Measurements from ENCODE around the gene COL23A1. TPM values are rescaled to one million over a fixed set of nuclear protein-coding genes. Genes with fewer than 3 reads are reported as not detected.
"Not testable (repeated sequence)": the region's sequence is repeated elsewhere in the genome, so short reads cannot be mapped to it uniquely, and the experiment has no call there.

COL23A1 gene
- total RNA-seq, 1 donor from 2014 or later = 16.5 TPM

DNA sequence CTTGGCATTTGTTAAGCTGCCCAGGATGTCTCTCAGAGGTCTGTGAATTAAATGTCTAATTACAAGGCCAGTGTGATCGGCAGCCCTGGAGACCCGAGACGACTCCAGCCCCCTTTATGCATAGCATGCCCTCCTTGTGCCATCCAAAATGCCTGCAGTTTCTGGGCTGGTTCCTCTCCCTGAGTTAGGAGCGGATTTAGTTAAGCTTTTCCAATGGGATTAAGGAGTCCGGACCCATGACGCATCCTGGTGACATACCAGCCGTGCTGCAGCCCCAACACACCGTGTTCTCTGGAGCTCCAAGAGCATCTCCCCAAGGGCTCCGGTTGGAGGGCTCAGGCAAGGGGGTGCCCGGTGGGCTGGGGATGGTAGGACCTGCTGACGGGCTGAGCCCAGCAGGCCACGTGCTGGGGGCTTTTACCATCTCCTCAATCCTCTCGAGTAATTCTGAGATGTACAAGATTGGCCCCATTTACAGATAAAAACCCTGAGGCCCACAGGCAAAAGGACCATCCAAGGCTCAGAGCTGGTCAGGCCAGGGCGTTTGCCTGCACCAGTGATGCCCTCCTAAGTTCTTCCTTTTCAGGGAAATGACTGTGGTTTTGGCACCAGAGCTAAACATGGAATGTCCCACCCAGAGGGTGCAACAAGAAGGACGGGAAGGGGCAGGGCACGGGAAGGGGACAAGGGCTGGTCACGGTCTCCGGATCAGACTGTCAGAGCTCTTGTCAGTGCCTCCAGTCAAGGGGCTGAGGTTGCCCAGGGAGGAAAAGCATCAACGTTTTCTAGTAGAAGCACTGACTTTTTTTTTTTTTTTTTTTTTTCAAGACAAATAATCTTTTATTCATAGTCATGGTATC lies 275.0 kb downstream of the COL23A1 start:
- intact Hi-C loops (cut with DNase I) = no loop called here
- no peak for DNase-seq (ENCODE audit: low spot score)

DNA sequence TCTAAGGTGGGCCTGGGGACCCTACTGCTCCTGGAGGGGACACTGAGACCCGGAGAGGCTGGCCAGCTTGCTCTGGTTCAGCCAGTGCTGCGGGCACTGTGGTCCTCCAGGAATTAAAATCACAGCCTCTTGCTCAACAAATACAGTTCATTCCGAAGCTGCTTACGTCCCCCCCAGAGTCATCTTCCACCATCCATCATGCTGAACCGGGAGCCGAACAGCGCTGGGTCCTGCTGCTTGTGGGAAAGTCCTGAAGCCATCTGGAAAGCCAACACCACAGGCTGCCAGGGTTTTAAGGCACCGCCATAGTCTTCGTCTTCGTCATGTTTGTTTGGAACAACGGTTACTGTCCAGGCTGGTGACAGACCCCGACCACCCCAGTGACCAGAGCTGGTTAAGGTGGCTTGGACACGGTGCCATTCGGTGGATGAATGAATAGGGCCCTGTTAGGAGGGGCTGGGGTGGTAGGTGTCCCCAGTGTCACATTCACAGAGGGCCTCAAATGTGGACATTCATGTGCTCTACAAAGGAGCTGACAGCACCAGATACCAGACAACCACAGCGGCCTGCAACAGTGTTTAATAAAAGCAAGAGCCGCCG lies 276.0 kb downstream of the COL23A1 start:
- DNase-seq (ENCODE audit: low spot score) = no peak
- intact Hi-C loops (cut with DNase I) = no loop called here

DNA sequence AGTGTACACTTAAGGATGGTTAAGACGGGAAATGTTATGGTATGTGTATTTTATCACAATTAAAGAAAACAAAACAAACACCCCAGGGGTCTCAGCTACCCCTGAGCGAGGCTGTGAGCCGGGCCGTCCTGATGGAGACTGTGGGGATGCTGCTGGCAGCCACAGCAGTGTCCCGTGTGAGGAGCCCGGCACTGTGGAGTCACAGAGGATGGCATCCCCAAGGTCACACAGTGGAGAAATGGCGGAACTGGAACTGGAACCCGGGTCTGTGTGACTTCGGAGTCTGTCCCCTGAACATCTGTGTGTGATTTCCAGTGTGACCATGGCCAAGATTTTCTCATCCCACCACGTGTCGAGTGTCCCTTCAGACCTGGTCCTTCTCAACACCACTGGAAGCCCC lies 276.9 kb downstream of the COL23A1 start:
- intact Hi-C loops (cut with DNase I) = no loop called here
- DNase-seq (ENCODE audit: low spot score) = no peak

DNA sequence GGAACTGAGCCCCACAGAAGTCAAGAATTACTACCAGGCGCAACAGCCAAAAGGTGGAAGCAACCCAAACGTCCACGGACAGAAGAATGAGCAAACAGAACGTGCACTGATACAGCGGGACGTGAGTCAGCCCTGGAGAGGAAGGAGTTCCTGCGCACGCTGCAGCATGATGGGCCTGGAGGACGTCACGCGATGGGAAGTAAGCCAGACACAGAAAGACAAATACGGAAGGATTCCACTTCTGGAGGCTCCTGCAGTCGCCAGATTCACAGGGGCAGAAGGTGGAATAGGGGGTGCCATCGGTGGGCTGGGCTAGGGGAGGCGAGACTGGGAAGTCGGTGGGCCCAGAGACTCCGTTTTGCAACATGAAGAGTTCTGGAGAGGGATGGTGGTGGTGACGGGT lies 277.3 kb downstream of the COL23A1 start:
- intact Hi-C loops (cut with DNase I) = no loop called here

DNA sequence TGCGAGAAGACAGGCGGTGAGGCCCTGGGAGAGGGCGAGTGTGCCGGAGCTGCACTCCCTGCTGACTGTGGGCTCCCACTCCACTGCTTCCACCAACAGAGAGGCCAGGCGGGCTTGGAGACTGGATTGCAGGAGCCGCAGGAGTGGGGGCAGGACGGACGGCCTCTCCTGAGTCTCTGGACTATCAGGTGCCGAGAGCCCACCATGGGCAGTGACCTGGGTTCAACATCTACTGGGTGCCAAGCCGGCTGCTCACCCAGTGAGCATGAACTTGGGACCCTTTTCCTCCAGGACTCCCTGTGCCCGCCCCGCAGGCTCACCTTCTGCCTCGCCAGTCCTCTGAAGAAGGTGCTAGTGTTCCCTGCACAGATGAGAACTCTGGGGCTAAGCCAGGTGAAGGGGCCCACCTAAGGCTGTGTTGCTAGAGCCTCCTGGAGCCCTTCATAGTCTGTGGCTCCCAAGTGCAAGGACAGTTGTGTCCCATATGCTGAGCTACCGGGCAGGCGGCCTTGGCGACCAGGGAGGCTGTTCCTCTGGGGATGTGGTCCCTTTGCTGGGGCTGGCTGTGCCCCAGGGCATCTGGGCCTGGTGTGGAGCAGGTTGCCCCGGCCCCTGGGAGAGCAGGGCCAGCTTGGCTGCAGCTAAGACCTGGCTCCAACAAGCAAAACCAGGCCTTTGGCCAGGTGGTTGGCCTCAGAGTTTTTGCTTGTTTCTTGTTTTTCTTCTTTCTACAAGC lies 279.9 kb downstream of the COL23A1 start:
- intact Hi-C loops (cut with DNase I) = no loop called here
- DNase-seq (ENCODE audit: low spot score) = no peak

More for the DNA sequence above, 277.3 kb downstream of the COL23A1 start:
- DNase-seq (ENCODE audit: low spot score) = no peak

DNA sequence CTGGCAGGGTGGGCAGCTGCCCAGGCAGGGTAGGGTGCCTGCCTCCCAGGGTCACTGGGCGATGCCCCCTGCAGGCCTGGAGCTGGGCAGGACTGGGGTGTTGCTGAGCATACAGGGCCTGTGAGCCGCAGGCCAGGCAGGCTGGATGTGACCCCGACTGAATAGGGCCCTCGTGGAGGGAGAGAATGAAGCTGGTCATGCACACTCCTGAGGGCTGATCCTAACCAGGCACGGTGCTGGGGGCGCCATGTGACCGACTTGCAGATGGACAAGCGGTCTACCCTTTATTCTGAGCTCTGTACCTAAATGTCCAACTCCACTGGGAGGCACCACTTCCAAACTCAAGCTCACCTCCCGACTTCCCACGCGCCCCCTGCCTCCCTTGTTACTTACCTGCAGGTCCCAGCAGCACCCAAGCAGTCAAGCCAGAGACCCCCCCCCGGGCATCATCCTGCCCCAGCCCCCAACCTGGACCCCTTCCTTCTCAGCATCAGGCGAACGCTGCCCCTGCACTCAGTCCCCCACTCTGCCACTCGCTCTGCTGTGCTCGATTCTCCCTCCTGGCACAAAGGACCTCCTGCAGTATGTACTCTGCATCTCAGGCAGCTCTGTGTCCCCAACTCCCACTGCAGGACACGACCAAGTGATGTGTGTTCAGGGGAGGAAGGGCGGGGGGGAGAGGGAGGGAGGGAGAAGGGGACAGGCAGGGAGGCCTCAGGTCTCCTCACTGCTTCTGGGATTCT lies 280.8 kb downstream of the COL23A1 start:
- intact Hi-C loops (cut with DNase I) = no loop called here
- no peak for DNase-seq (ENCODE audit: low spot score)

DNA sequence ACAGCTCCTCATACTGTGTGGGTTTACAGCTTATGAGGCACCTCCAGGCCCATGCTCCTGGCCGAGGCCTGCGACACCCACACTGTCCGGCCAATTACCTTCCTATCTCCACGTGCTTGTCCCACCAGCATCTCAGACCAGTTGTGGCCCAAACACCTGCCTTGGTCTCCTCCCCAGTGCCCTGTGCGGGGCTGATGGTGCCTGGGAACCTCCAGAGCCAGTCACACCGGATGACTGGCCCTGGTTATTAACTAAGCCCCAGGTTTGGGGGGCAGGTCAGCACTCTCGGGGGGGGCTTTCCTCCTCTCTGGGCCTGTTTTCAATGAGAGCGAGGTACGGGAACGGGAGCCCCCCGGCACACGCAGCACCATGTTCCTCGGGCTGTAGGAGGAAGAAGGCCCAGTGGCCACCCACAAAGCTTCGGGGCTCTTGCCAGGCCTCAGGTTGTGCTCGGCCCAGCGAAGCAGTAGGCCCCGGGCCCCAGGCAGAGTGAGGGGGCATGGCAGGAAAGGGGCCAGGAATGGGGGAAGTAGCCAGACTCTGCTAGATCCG lies 281.6 kb downstream of the COL23A1 start:
- intact Hi-C loops (cut with DNase I) = no loop called here
- no peak for DNase-seq (ENCODE audit: low spot score)

DNA sequence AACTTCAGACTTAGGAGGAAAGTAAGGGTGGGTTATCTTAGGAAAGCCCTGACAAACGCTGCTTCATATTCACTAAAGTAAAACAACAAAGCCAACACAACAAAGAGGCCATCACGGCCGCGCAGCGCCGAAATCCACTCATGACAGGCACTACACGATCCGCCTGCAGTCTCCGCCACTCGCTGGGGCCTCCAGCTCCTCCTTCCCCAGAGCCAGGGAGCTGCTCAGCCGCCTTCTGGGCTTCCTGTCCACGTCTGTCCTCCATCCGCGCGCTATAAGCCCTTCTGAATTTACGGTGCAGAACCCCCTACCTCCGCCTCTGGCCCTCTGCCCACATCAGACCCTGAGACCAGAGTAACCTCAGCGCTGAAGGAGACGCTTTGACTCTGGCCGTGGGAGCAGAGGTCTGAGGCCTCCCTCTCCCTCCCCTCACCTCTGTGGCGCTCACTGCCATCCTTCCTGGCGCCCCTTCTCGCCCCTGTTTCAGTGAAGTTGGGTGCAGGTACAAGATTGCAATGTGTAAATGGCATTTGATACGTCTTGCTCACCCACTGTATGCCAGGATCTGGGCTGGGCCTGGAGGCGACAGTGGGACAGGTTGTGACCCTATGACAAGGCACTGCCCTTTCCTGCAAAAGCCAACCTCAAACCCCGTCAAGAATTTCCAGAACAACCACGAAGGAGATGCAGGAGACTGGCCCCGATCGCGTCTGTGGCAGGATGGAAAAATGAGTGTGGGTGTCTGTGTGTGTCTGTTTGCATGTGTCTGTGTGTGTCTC lies 282.7 kb downstream of the COL23A1 start:
- intact Hi-C loops (cut with DNase I) = no loop called here
- no peak for DNase-seq (ENCODE audit: low spot score)

DNA sequence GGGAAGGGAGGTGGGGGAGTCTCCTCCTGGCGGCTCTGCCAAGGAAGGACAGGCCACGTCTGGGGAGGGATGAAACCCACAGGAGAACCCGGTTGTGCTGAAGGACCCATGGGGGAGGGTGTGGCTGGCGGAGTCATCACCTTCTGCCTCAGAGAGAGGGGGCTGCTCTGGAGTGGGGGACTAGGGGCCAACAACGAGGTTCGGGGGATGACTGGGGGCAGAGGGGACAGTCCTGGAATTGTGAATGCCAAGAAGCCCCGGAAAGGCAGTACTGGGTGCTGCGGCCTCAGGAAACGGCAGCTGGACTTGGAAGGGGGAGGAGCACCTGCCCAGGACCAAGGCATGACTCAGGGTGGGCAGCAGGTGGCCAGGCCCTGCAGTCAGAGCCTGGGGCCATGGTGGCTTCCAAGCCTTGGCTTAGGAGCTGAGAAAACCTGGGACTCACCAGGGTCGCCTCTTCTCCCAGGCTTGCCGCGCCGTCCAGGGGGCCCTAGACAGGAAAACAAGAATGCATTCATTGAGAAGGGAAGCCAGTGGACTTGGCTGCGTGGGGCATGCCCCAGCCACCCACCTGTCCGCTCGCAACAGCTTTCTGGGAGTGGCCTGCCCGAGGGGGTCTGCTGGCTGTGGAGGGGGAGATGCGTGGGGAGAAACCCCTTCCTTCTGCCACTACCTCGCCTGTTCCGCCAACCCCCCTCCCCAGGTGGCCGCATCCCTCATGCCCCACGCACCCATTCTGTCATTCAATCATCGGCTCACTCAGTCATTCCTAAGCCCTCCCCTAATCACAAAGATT lies 283.6 kb downstream of the COL23A1 start:
- intact Hi-C loops (cut with DNase I) = no loop called here
- peak; percentile 72 for DNase-seq (ENCODE audit: low spot score)

DNA sequence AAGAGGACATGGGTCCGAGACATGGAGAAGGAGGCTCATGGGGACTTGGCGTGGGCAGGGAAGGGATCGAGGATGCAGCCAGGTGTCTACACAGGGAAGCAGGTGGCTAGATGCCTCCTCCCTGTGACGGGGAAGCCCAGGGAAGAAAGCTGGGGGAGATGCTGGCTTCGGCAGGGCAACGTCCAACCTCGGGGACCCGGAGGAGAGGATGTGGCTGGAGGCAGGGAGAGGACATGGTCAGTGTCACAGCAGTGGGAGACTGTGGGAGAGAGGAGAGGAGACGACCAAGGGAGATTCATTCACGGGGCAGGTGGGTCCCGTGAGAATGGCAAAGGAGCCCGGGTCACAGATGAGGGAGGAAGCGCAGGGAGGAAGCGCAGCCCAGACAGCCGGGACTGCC lies 284.4 kb downstream of the COL23A1 start:
- intact Hi-C loops (cut with DNase I) = no loop called here
- no peak for DNase-seq (ENCODE audit: low spot score)

DNA sequence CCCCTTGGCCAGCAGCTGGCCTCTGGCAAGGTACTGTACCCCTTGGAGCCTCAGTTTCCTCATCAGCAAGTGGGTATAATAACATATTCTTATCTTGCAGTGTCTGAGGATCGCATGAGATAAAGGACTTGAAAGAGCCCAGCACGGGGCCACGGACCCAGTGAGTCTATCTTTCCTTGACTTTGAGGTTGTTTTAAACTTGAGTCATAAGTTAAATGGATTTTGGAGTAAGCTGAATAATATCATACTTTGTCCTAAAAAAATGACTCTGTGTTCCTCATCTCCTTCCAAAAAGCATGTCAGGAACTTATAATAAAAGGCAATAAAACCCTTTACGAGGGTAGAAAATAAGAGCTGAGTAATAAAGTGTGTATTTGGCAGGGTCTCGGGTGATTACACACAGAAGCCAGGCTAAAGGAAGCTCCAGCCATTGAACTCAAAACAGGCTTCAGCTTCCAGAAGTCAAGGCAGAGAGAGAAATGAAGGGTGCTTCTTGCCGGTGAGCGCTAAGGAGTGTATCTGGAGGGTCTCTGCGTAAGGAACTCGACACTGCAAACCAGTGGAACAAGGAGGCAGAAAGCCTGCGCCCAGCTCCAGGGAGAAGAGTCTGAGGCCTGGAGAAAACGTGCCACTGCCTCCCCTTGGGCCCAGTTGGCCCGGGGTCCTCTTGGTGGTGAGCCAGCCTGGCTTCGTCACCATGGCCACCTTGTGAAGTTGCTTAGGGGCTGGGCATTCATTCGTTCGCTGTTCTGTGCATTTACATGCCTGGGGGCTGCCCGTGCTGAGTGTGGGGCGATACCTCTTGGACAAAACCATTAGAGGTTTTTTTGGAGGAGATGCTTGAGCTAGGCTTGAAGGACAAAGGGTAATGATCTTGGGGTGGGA lies 285.2 kb downstream of the COL23A1 start:
- peak; percentile 26 for DNase-seq (ENCODE audit: low spot score)
- intact Hi-C loops (cut with DNase I) = no loop called here

DNA sequence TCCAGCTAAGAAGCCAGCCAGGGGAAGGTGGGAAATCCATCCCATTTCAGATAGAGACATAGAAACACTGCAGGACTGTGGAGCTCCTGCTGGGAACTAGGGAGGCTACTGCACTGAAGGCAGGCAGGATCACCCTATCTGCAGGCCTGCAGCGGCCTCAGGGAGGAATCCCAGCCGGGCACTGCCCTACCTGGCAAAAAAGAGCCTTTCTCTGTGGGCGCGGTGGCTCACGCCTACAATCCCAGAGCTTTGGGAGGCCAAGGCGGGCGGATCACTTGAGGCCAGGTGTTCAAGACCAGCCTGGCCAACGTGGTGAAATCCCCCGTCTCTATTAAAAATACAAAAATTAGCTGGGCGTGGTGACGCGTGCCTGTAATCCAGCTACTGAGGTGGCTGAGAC lies 286.2 kb downstream of the COL23A1 start:
- DNase-seq (ENCODE audit: low spot score) = peak; percentile 4

DNA sequence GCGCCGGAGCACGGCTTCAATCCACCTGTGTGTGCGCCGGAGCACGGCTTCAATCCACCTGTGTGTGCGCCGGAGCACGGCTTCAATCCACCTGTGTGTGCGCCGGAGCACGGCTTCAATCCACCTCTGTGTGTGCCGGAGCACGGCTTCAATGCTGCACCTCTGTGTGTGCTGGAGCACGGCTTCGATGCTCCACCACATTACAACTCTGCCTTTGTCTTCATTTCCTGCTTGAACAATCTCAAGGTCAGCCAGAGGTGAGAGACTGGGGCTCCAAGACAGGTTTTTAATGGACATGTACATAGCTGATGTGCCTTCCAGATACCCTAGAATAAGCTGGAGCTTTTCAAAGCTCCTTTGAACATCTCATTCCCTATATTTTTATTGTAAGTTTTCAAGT lies 287.9 kb downstream of the COL23A1 start:
- intact Hi-C loops (cut with DNase I); DNase-seq (ENCODE audit: low spot score): not testable (repeated sequence)

More for the DNA sequence above, 286.2 kb downstream of the COL23A1 start:
- intact Hi-C loops (cut with DNase I) = no loop called here

DNA sequence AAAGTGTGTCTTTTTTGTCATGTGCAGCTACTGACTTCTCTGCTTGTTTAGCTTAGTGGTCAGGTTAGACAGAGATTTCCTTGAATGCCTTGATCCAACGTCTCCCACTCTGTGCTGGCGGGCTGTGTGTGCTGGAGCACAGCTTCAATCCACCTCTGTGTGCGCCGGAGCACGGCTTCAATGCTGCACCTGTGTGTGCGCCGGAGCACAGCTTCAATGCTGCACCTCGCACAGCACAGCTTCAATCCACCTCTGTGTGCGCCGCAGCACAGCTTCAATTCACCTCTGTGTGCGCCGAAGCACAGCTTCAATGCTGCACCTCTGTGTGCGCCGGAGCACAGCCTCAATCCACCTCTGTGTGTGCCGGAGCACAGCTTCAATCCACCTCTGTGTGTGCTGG lies 288.6 kb downstream of the COL23A1 start:
- DNase-seq (ENCODE audit: low spot score) = no peak
- intact Hi-C loops (cut with DNase I) = no loop called here

DNA sequence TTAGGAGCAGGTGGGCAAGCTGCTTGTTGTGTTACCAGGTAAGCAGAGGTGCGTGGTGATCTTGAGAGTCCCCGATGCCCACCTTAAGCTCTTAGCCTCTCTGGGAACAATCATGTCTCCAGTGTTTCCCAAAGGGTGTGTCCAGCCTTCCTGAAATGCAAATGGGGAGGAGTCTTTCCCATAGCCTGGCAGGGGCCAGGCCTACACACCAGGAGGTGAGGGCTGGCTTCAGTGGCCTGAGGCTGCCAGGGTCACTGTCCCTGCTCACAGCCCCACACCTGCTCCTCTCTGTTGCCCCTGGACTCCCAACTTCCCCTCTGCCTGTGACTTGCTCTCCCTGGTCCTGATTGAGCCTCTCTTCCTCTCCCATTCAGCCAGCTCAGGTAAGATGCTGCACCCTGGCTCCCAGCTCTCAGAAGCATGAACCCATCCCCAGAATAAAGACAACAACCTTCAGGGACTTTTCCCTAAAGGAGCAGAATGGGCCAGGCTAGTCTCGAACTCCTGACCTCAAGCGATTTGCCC lies 291.8 kb downstream of the COL23A1 start:
- intact Hi-C loops (cut with DNase I) = no loop called here
- peak; percentile 51 for DNase-seq (ENCODE audit: low spot score)

DNA sequence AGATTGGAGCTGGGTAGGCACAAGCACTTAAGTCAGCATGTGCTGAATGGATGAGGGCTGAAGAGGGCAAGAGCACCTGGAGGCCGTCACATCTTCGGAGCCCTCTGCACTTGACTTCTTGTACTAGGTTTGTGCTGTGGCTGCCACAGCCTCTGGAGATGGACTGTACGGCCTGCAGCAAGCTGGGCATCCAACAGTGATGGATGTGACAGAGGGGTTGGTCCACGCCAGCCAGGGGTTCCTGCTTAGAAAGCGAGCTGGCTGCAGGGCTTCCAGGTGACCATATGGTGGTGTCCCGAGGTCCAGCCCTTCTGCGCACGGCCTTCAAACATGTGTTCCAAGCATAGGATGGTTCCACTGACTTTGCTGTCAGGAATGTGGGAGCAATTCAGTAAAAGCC lies 292.4 kb downstream of the COL23A1 start:
- DNase-seq (ENCODE audit: low spot score) = peak; percentile 38
- intact Hi-C loops (cut with DNase I) = no loop called here

DNA sequence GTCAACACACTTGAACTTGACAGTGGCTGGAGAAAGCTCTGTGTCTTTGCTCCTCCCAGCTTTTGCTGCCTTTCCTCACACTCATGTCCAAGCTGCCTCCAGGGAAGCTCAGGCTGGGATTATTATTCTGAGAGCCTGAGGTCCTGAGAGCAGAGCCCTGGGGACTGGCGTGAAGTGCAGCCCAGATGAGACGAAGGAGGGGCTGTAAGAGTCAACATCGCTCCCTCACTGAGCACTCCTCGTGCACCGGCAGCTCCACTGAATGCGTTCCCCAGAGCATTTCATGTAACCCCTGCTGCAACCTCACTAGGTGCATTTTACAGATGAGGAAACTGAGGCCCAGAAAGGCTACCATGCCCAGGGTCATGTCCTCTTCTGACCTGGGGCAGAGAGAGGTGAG lies 294.1 kb downstream of the COL23A1 start:
- intact Hi-C loops (cut with DNase I) = no loop called here

More for the DNA sequence above, 294.1 kb downstream of the COL23A1 start:
- DNase-seq (ENCODE audit: low spot score) = peak; percentile 41
